ENCODE data around the gene METTL1. TPM values are rescaled to one million over a fixed set of nuclear protein-coding genes. Genes with fewer than 3 reads are reported as not detected.
"Not testable (repeated sequence)": the region's sequence is repeated elsewhere in the genome, so short reads cannot be mapped to it uniquely, and the experiment has no call there.

METTL1 gene
- total RNA-seq, result 10 to 100 TPM; 13.4 to 17.2 TPM

GRCh38 chr12:57771873-57772428 lies at the start of gene METTL1:
Gene METTL1 (minus strand): TSS chr12:57772105. CDS start chr12:57772083, 22 bp downstream.
- H3K36me3 Mint-ChIP-seq (ENCODE audit: low read depth), result peaks cover 18% of the 10 kb centered on the region
- POLR2A ChIA-PET, result no interaction called here
- H3K4me1 Mint-ChIP-seq, result peaks cover 28% of the 10 kb centered on the region
- H3K27ac Mint-ChIP-seq, result peak within 1 kb of the TSS; percentile 97
- CTCF ChIA-PET, result interaction anchor here (0.9 to 1.5 kb wide), 4 partner anchors 9 to 15 kb away, joined by 5 to 8 read pairs (median 5); partner anchors contain the start of gene TSFM
- H3K27me3 Mint-ChIP-seq, result no peaks in the 10 kb centered on the region
- no peaks in the 10 kb centered on the region for H3K9me3 Mint-ChIP-seq
- peak; percentile 95 for DNase-seq
- H3K4me3 Mint-ChIP-seq, result peak within 1 kb of the TSS; percentile 94

GRCh38 chr12:57821015-57821414 lies 49.1 kb upstream of the METTL1 start:
- H3K4me3 Mint-ChIP-seq, DNase-seq, CTCF ChIA-PET, POLR2A ChIA-PET, H3K27ac Mint-ChIP-seq, H3K27me3 Mint-ChIP-seq, H3K9me3 Mint-ChIP-seq, H3K4me1 Mint-ChIP-seq: not testable (repeated sequence)
- H3K36me3 Mint-ChIP-seq (ENCODE audit: low read depth), result peaks cover 44% of the 10 kb centered on the region

DNA sequence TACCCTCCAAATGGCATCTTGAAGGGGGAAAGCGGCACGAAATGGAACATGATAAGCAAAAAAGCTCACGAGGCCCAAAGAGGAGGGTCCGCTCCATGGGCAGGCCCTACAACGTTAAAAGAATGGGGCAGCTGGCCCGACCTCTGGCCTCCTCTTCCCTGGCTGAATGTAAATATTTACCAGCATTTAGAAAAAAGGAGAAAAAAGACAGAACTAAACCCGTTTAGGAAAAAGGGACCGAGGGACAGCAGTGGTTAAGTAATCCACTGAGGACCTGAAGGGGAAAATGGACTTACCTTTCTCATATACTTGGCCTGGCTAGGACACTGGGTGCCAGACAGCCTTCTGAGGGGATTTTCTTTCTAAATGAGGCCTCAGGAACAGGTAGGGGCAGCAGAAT lies 48.2 kb upstream of the METTL1 start:
- H3K27ac Mint-ChIP-seq, CTCF ChIA-PET: not testable (repeated sequence)

DNA sequence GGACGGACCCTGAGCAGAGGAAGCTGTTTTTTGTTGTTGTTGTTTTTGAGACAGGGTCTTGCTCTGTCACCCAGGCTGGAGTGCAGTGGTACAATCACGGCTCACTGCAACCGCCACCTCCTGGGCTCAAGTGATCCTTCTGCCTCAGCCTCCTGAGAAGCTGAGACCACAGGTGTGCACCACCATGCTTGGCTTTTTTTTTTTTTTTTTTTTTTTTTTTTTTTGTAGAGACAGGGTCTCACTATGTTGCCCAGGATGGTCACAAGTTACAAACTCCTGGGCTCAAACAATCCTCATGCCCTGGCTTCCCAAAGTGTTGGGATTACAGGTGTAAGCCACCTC lies 46.1 kb upstream of the METTL1 start:
- ChIA-PET CTCF (interaction anchor here (1.4 to 2.6 kb wide), 5 partner anchors 10 to 35 kb away, joined by 3 to 10 read pairs (median 4); partner anchors contain the start of gene TSFM), POLR2A (interaction anchor here (0.7 kb wide), 1 partner anchor 91 kb away, joined by 3 read pairs; no protein-coding TSS in a partner anchor)
- peaks cover 22% of the 10 kb centered on the region for H3K36me3 Mint-ChIP-seq (ENCODE audit: low read depth)
- not testable (repeated sequence) for H3K9me3 Mint-ChIP-seq, H3K4me1 Mint-ChIP-seq, H3K4me3 Mint-ChIP-seq, DNase-seq, H3K27me3 Mint-ChIP-seq, H3K27ac Mint-ChIP-seq

More for the DNA sequence above, 48.2 kb upstream of the METTL1 start:
- H3K4me1 Mint-ChIP-seq, H3K27me3 Mint-ChIP-seq, H3K4me3 Mint-ChIP-seq, H3K9me3 Mint-ChIP-seq, DNase-seq, POLR2A ChIA-PET: not testable (repeated sequence)
- H3K36me3 Mint-ChIP-seq (ENCODE audit: low read depth), result peaks cover 39% of the 10 kb centered on the region

DNA sequence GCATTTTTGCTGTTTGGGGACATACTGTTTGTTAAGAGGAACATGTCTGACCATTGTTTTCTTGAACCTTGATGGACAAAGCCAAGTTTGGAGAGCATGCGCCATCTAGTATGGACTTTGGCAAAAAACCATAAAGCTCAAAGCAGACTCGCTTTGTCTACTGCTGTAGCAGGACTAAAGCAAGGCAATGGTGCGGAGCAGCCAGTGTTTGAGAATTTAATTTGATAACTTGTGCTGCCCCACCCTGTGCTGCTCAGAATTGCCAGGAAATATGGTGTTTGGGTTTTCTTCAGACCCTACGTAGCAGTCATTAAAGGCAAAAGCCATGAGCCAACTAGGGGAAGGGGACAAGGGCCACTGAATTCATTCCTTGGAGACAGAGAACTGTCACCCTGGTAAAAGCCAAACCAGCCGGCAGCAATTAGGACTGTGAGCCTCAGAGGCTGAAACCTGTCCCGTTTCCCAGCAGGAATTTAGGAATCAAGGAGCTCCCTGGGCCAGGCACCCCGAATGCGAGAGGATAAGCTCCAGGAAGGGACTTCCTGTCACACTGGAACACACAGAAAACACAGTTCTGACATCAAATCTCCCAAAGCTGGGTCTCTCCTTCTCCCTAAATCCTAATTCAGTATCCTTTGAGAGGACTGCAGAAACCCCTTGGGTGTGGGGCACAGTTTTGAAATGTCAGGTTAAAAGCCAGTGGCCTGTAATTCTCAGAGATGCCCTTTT lies 45.5 kb upstream of the METTL1 start:
- no peak for DNase-seq
- Mint-ChIP-seq H3K9me3 (no peaks in the 10 kb centered on the region), H3K36me3 (ENCODE audit: low read depth) (peaks cover 19% of the 10 kb centered on the region), H3K27ac (no peak overlapping the region), H3K27me3 (no peaks in the 10 kb centered on the region), H3K4me1 (no peaks in the 10 kb centered on the region), H3K4me3 (no peak overlapping the region)
- CTCF ChIA-PET, result interaction anchor here (0.5 to 2.6 kb wide), 7 partner anchors 9 to 235 kb away, joined by 3 to 10 read pairs (median 3); partner anchors contain the start of gene TSFM
- POLR2A ChIA-PET, result interaction anchor here (0.7 kb wide), 1 partner anchor 91 kb away, joined by 3 read pairs; no protein-coding TSS in a partner anchor

DNA sequence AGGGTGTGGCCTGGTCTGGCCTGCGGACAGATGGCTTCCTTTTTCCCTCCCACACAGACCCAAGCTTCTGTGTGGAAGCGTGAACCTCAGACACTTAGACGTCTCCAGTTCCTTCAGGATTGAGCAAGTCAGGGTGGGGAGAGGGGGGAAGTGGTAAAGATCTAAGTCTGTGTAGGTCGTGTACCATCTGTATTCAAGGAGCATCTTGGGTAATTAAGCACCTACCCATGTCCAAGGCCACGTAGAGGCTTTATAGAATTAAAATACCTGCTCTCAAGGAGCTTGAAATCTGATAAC lies 44.9 kb upstream of the METTL1 start:
- POLR2A ChIA-PET, result no interaction called here
- no peak overlapping the region for H3K4me3 Mint-ChIP-seq
- H3K27me3 Mint-ChIP-seq, result no peaks in the 10 kb centered on the region
- CTCF ChIA-PET, result interaction anchor here (2.2 kb wide), 1 partner anchor 34 kb away, joined by 5 read pairs; the partner anchor contains the start of gene TSFM
- H3K27ac Mint-ChIP-seq, result no peak overlapping the region
- DNase-seq, result no peak
- H3K36me3 Mint-ChIP-seq (ENCODE audit: low read depth), result peaks cover 16% of the 10 kb centered on the region
- no peaks in the 10 kb centered on the region for H3K9me3 Mint-ChIP-seq
- H3K4me1 Mint-ChIP-seq, result no peaks in the 10 kb centered on the region

- Mint-ChIP-seq H3K4me3 (no peak overlapping the region), H3K27me3 (no peaks in the 10 kb centered on the region), H3K36me3 (ENCODE audit: low read depth) (peaks cover 13% of the 10 kb centered on the region), H3K4me1 (no peaks in the 10 kb centered on the region), H3K27ac (no peak overlapping the region), H3K9me3 (no peaks in the 10 kb centered on the region)
- CTCF ChIA-PET, result interaction anchor here (1.1 kb wide), 1 partner anchor 13 kb away, joined by 6 read pairs; no protein-coding TSS in a partner anchor
- DNase-seq, result no peak
- POLR2A ChIA-PET, result no interaction called here
Observed at GRCh38 chr12:57816001-57816854, 44.3 kb upstream of the METTL1 start.

DNA sequence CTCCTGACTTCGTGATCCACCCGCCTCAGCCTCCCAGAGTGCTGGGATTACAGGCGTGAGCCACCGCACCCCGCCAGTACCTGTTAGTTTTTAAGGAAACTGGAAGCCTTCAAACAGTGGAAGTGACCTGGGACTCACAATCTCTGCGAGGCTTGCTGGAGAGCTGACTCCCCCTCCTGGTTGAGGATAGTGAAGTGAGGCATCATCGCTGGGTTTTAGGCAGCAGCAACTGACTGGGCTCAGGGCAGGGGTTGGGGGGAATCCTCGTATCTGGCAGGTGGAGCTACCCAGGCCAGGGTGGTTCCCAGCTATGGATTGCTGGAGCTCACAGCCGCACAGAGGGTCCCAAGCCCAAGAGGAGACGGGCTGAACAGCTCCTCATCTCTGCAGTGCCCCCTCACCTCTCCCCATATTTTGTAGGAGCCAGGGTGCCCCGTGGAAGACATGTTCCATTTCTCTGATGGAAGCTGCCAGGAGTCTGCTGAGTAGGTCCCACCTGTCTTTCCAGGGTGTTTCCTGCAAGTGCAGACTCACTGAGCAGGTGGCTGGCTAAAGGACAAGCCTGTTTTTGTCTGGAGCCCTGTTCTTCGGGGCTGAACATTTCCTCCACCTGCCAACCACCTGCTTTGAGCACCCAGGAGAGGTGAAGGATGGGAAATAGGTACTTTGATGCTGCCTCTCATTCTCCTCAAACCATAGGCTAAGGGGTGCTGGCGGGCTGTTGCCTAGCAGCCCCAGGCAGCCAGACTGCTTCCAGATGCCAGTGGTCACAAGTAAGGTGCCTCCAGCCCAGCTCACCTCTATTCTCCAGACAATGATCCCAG lies 43.5 kb upstream of the METTL1 start:
- POLR2A ChIA-PET, result no interaction called here
- no peak for DNase-seq
- Mint-ChIP-seq H3K36me3 (ENCODE audit: low read depth) (peaks cover 8% of the 10 kb centered on the region), H3K4me3 (no peak overlapping the region), H3K27me3 (no peaks in the 10 kb centered on the region), H3K27ac (no peak overlapping the region), H3K9me3 (no peaks in the 10 kb centered on the region), H3K4me1 (no peaks in the 10 kb centered on the region)
- CTCF ChIA-PET, result interaction anchor here (0.6 to 1.1 kb wide), 3 partner anchors 12 to 92 kb away, joined by 3 to 6 read pairs (median 3); partner anchors contain the start of gene CTDSP2

DNA sequence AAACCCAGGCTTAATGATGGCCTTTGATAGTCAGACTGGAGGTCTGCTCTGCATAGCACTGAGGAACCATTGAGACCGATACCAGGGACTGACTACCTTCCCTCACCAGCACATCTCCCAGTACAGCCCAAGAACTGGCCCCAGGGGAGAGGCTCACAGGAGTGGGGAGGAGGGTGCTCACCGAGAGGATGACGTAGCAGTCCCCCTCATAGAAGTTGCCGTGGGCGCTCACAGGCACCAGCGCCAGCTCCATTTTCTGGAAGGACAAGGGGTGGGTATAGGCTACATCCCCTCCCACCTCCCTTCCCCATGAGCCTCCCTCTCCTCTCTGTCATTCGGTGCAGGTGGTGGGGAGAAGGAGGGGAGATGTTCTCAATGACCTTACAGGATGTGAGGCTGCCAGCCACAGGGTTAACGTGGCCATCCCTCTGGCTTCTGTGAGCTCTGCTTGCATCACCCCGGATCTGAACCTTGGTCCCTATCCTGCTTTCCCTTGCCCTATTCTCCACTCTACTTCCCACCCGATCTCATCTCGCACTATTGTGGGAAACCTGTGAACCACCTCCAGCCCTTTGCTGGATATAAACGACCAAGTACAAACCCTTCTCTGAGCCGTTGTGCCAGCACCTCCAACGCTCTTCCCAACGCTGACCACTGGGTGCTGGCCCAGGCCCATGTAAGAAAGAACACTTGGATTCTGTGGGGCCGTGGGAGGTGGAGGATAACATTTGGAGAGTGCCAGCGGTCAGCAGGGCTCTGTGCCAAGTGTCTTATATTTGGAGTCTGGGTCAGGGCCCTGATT lies 42.3 kb upstream of the METTL1 start:
- Mint-ChIP-seq H3K4me3 (no peak overlapping the region), H3K36me3 (ENCODE audit: low read depth) (peaks cover 8% of the 10 kb centered on the region), H3K27ac (no peak overlapping the region), H3K4me1 (no peaks in the 10 kb centered on the region), H3K27me3 (no peaks in the 10 kb centered on the region), H3K9me3 (no peaks in the 10 kb centered on the region)
- ChIA-PET POLR2A (no interaction called here), CTCF (interaction anchor here (0.9 kb wide), 1 partner anchor 33 kb away, joined by 3 read pairs; the partner anchor contains the start of gene CTDSP2)
- DNase-seq, result no peak

GRCh38 chr12:57813111-57813970 lies 41.4 kb upstream of the METTL1 start:
- H3K4me3 Mint-ChIP-seq, result no peak overlapping the region
- H3K36me3 Mint-ChIP-seq (ENCODE audit: low read depth), result peaks cover 3% of the 10 kb centered on the region
- POLR2A ChIA-PET, result no interaction called here
- H3K27me3 Mint-ChIP-seq, result no peaks in the 10 kb centered on the region
- H3K4me1 Mint-ChIP-seq, result no peaks in the 10 kb centered on the region
- H3K27ac Mint-ChIP-seq, result no peak overlapping the region
- DNase-seq, result no peak
- CTCF ChIA-PET, result interaction anchor here (0.7 to 2.3 kb wide), 4 partner anchors 9 to 17 kb away, joined by 3 to 9 read pairs (median 4); no protein-coding TSS in a partner anchor
- no peaks in the 10 kb centered on the region for H3K9me3 Mint-ChIP-seq

All from activated CD4-positive, alpha-beta T cell treated with anti-CD3 and anti-CD28 coated beads, Interleukin-2, amount 10 ng/mL, durations not matched to agents 7 days and 5 days (primary cell).